A549 treated with CORT108297 at 1 μM for 4 hours (cell line): Measurements from ENCODE around the gene MYBPC1. TPM values are rescaled to one million over a fixed set of nuclear protein-coding genes. Genes with fewer than 3 reads are reported as not detected.

Experiments
- total RNA-seq: library from RNA; stranded (reverse); fragments of 200-300 nt; extraction: Qiagen RNA extraction; gene quantifications from 5 replicates; pipeline ENCODE4 v1.2.3, GENCODE V29; 2022

MYBPC1 gene
- total RNA-seq = 0.05 TPM in 1 of 5 replicates, not detected in the others

DNA sequence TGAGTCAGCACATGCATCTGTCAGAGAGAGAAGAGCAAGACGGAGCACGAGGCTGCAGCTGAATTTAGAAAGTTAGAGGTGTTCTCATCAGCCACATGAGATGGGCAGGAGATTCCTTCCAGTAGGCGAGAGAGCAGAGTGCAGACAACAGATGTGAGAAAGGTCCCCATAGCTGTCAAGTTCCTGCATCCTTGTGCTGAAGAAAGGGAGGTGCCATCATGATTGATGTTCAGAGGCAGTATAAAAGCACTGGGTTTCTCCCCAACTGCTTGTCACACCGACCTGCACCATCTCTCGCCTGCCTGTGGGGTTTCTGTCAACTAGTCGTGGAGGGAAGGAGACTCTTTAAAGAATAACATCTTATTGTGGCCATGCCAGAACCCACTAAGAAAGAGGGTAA lies at the start of gene MYBPC1:
Gene MYBPC1 (plus strand): TSS at position 272 of the 400 bp plus-strand sequence. CDS start 100 bp downstream, at position 372.

GRCh38 chr12:101697197-101697929 lies 102.6 kb downstream of the MYBPC1 start, which contains the start of gene CHPT1:
Gene CHPT1 (plus strand): TSS chr12:101697640. CDS start chr12:101697862, 222 bp downstream.

Other genes starting within 250 kb of the MYBPC1 start
- 59.7 to 67.4 TPM (median 64.7 TPM) in 5 replicates for gene ARL1, start 187.2 kb upstream of the MYBPC1 start, total RNA-seq
- not detected in 5 replicates for gene SPIC, start 119.6 kb upstream of the MYBPC1 start, total RNA-seq
- 48.8 to 71.4 TPM (median 68.9 TPM) in 5 replicates for gene CHPT1, start 102.7 kb downstream of the MYBPC1 start, total RNA-seq
- gene SYCP3, start 144.5 kb downstream of the MYBPC1 start, total RNA-seq = 0.13 TPM in 1 of 5 replicates, not detected in the others
- 11.7 to 15.9 TPM (median 14.0 TPM) in 5 replicates for gene GNPTAB, start 236.0 kb downstream of the MYBPC1 start, total RNA-seq